GM21381 (cell line): ENCODE measurements around the gene HOXD12.

Experiments used
- ATAC-seq: cut with Tn5 transposase; IDR thresholded peaks from one replicate; pipeline ENCODE4 v1.9.1; 2021; ENCODE audit warnings: mild to moderate bottlenecking, moderate library complexity; ENCODE audit not compliant: unreplicated experiment

The HOXD12 gene

GRCh38 chr2:176105078-176105729 is 5.6 kb downstream of the HOXD12 start:
- no peak for ATAC-seq

GRCh38 chr2:176105730-176106580 is 6.4 kb downstream of the HOXD12 start:
- no peak for ATAC-seq

GRCh38 chr2:176106581-176107539 is 7.3 kb downstream of the HOXD12 start, which contains the start of gene HOXD11:
HOXD11 (plus strand) TSS chr2:176107280; CDS start chr2:176107356, 76 bp downstream.
- no peak for ATAC-seq

DNA sequence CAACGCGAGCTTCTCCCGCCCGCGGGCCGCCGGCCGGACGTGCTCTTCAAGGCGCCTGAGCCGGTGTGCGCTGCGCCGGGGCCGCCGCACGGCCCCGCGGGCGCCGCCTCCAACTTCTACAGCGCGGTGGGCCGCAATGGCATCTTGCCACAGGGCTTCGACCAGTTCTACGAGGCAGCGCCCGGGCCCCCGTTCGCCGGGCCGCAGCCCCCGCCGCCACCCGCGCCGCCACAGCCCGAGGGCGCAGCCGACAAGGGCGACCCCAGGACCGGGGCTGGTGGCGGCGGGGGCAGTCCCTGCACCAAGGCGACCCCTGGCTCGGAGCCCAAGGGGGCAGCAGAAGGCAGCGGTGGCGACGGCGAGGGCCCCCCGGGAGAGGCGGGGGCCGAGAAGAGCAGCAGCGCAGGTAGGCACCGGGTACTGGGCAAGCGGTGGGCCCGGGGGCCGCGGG is 8.2 kb downstream of the HOXD12 start:
- no peak for ATAC-seq

- ATAC-seq, result no peak
Observed at GRCh38 chr2:176109192-176109901, 9.8 kb downstream of the HOXD12 start.

GRCh38 chr2:176109946-176110345 is 10.4 kb downstream of the HOXD12 start:
- ATAC-seq, result no peak

DNA sequence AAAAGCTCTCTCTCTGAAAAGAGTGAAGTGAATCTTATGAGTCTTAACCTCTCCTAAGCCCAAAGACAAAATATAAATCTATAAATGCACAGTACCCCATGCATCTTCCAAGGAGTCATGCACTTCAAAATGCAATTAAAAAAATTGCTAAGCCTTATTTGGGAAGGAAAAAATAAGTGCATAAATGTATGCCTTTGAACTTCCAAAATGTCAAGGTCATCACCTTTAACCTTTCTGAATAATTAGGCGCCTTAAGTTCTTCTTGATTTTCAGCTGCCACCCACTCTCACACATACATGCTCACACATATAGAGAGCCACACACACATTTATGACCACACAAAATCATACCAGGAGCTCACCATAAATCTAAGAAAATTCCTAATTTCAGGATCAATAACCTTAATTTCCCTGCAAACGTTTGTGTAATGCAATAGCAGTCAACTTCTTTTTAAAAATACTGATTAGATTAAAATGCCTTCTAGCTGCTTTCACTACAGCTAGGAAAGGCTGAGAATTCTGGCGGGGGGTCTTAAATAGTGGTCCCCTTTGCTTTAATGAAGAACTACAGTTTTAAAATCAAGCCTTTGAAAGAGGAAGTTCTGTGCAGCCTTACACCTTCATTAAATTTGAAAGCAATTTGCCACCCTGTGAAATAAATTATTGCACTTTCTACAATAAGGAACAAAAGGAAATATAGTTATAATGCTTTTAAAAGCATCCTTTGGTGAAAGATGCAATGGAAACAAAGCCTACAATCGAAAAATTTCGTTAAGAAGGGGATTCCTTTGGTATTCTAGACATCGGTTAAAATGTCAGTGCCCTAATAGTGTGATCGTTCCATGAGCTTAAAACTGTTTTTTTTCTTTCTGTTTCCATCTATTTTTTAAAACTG is 11.1 kb downstream of the HOXD12 start:
- no peak for ATAC-seq

DNA sequence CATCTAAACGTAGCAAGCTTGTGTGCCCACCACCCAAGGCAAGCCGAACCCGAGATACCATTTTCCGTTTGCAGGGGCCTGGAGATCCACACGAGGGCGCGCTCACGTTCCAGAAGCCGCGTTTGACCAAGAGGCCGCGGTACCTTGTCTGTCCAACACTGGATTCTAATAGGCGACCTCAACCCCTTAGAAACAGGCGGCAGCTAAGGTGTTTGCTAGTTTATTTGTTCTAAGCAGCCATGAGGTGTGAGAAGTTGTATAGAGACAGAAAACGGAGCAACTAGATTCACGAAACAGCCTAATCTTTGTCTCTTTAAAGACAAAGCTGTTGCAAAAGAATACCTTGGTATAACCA is 11.7 kb downstream of the HOXD12 start:
- no peak for ATAC-seq

DNA sequence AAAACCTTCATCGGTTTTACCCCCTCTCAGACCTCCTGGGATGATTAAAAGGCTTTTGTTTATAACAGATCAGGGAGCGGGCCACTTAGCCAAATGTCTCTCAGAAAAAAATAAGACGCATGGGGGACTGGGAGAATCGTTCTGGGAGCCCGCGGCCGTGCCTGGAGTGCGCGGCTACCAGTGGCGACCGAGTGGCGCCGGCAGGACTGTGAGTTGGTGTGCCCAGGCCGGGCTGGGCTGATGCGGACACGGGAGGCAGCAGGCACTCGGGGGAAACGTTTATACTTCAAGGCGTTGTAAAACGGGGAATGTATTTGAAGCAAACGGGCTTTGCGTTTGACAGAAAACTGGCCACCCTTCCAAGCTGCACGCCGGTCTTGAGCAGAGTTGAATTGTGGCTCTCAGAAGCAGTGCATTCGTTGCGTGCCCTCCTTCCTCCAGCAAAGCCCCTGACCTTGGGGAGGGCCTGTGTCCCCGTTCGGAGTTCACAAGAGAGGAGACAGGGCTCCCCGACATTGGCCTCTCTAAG is 12.3 kb downstream of the HOXD12 start:
- ATAC-seq, result no peak

DNA sequence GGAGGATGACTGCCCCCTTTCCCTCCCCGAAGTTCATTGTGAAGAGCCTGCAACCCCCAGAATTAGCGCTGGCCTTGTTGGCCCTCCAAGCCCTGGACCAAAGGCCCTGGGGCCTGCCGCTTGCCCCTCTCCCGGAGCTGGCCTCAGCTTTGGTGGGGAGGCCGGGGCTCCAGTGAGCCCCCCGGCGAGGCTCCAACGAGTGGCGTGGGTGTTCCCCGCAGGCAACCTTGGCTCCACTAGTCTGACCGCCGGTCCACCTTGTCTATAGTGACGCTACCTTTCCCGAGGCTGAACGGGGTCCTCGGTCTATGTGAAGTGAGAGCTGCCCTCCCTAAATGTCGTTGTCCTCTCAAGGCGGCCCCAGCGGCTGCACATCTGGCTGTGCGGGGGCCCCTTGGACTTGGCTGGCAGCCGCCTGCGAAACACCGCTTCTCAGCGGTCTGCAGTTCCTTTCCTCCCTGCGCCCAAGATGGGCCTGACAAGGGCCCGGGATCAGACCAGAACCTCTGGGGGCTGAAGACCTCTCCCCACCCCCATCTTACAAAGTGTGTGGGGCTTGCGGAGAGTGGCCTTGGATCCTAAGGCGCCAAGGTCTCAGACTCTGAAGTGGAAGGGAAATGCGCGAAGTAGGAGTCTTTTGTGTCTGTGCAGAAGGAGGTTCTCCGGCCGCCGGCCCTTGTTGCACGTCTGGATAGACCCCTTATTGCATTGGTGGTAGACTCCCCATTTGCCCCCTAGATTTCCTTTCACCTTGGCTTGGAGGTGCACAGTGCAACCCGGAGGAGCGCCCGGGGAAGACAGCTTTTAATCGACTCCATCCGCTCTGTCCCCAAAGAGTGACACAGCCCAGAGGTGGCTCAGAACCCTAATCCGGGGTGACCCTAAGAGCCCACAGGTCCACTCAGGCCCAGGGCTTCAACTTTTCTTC is 13.0 kb downstream of the HOXD12 start:
- ATAC-seq, result no peak

GRCh38 chr2:176114120-176114929 is 14.7 kb downstream of the HOXD12 start:
- no peak for ATAC-seq

DNA sequence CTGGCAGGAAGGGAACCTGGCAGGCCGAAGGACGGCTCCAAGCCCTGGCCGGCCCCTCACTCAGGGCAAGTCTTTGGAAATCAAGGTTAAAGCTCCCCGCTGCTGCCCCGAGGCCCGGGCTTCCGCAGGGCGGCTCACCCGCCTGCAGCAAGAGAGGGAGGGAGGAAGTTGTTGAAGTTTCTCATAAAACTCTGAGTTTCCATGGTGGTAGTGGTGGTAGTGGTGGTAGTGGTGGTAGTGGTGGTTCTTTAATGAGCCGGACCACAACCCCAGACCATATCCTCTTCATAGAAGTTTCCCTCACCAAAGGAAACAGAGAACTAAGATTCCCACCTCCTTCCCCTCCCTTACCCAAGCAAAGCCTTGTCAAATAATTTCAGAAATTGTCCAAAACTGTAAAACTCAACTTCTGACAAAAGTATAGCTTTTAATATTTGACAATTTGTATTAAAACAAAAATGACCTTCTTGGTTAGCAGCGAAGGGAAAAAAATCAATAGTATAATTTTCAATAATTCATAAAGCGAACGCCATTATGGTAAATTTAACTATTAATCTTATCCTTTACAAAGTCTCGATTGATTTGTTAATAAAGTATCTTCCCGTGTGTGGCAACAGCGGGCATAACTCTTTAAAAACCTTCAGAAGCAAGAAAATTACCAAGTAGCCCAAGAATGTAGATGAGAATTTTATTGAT is 15.5 kb downstream of the HOXD12 start:
- no peak for ATAC-seq

GRCh38 chr2:176115883-176116813 is 16.6 kb downstream of the HOXD12 start, which contains the start of gene HOXD10:
HOXD10 (plus strand) TSS chr2:176116778; CDS start chr2:176116834, 56 bp downstream.
- ATAC-seq, result no peak

GRCh38 chr2:176117162-176117822 is 17.7 kb downstream of the HOXD12 start:
- ATAC-seq, result no peak

GRCh38 chr2:176117823-176118371 is 18.3 kb downstream of the HOXD12 start:
- ATAC-seq, result no peak
